ENCODE results near the gene VEZF1. TPM values are rescaled to one million over a fixed set of nuclear protein-coding genes. Genes with fewer than 3 reads are reported as not detected.

VEZF1 gene
- total RNA-seq, 4 donors from 2014 or later, result 88.5 to 147 (median 91.4) TPM

GRCh38 chr17:57986841-57987580 is 1.0 kb downstream of the VEZF1 start:
- Histone ChIP-seq H3K27ac (peak overlapping the region; percentile 73 to 97 (median 97)), H3K36me3 (no peaks in the 10 kb centered on the region), H3K27me3 (no peaks in the 10 kb centered on the region), H3K4me1 (peaks cover 33 to 44% of the 10 kb centered on the region in 2 donors), H3K9me3 (no peaks in the 10 kb centered on the region), H3K4me3 (replicated peaks in 1 of 3) (peak overlapping the region; percentile 57 to 87 (median 61))
- intact Hi-C loops (cut with DNase I), result no loop called here
- TF ChIP-seq CTCF (IDR thresholded peaks at IDR 0.05), result no peak
- peak in 1 of 2 donors; percentile 49 for TF ChIP-seq POLR2A (IDR thresholded peaks at IDR 0.05)
- DNase-seq, result peak; percentile 52 to 55
- 1 to 2% methylated on average over 38 of the region's 38 CpGs for WGBS, 2 donors

- 10 to 16% methylated on average over 1 of the region's 1 CpG for WGBS, 2 donors
- intact Hi-C loops (cut with DNase I), result no loop called here
- peaks cover 37 to 44% of the 10 kb centered on the region in 2 donors for H3K4me1 ChIP-seq
Measured at GRCh38 chr17:57985675-57985974, 2.4 kb downstream of the VEZF1 start.

GRCh38 chr17:57984936-57985674 is 2.9 kb downstream of the VEZF1 start:
- H3K27me3 ChIP-seq, result no peaks in the 10 kb centered on the region
- TF ChIP-seq CTCF (IDR thresholded peaks at IDR 0.05) (no peak), POLR2A (IDR thresholded peaks at IDR 0.05) (no peak)
- H3K4me3 ChIP-seq (replicated peaks in 1 of 3), result no peak overlapping the region
- H3K9me3 ChIP-seq, result no peaks in the 10 kb centered on the region
- peak in 1 of 2 donors; percentile 27 for DNase-seq
- WGBS, 2 donors, result 34 to 38% methylated on average over 4 of the region's 4 CpGs
- H3K36me3 ChIP-seq, result peaks cover 0 to 9% of the 10 kb centered on the region in 2 donors
- no peak overlapping the region for H3K27ac ChIP-seq
- peaks cover 37 to 44% of the 10 kb centered on the region in 2 donors for H3K4me1 ChIP-seq
- intact Hi-C loops (cut with DNase I), result no loop called here

More at GRCh38 chr17:57985675-57985974, 2.4 kb downstream of the VEZF1 start:
- Histone ChIP-seq H3K9me3 (no peaks in the 10 kb centered on the region), H3K4me3 (replicated peaks in 1 of 3) (no peak overlapping the region), H3K27ac (no peak overlapping the region), H3K27me3 (no peaks in the 10 kb centered on the region), H3K36me3 (peaks cover 0 to 4% of the 10 kb centered on the region in 2 donors)
- no peak for TF ChIP-seq POLR2A (IDR thresholded peaks at IDR 0.05)
- TF ChIP-seq CTCF (IDR thresholded peaks at IDR 0.05), result no peak
- DNase-seq, result no peak

- no peak overlapping the region for H3K27ac ChIP-seq
- no peaks in the 10 kb centered on the region for H3K9me3 ChIP-seq
- H3K27me3 ChIP-seq, result no peaks in the 10 kb centered on the region
- H3K36me3 ChIP-seq, result peaks cover 0 to 15% of the 10 kb centered on the region in 2 donors
- DNase-seq, result no peak
- intact Hi-C loops (cut with DNase I), result no loop called here
- H3K4me3 ChIP-seq (replicated peaks in 1 of 3), result no peak overlapping the region
- H3K4me1 ChIP-seq, result peaks cover 37 to 44% of the 10 kb centered on the region in 2 donors
- 46 to 47% methylated on average over 4 of the region's 4 CpGs for WGBS, 2 donors
- TF ChIP-seq POLR2A (IDR thresholded peaks at IDR 0.05), result no peak
- no peak for TF ChIP-seq CTCF (IDR thresholded peaks at IDR 0.05)
Measured at GRCh38 chr17:57984261-57984890, 3.7 kb downstream of the VEZF1 start.

Data from thyroid gland (tissue), 4 donors.